HG03565 (cell line): Measurements from ENCODE around the gene LGALS3.
A peak's percentile ranks its signal among the peaks of the same experiment; 100 is the strongest.

Experiments
- ATAC-seq: cut with Tn5 transposase; IDR thresholded peaks from one replicate; pipeline ENCODE4 v1.9.1; 2021; ENCODE audit warnings: mild to moderate bottlenecking, moderate library complexity; ENCODE audit not compliant: unreplicated experiment

The LGALS3 gene

GRCh38 chr14:55180434-55180833 is 51.4 kb downstream of the LGALS3 start:
- ATAC-seq = peak; percentile 76

DNA sequence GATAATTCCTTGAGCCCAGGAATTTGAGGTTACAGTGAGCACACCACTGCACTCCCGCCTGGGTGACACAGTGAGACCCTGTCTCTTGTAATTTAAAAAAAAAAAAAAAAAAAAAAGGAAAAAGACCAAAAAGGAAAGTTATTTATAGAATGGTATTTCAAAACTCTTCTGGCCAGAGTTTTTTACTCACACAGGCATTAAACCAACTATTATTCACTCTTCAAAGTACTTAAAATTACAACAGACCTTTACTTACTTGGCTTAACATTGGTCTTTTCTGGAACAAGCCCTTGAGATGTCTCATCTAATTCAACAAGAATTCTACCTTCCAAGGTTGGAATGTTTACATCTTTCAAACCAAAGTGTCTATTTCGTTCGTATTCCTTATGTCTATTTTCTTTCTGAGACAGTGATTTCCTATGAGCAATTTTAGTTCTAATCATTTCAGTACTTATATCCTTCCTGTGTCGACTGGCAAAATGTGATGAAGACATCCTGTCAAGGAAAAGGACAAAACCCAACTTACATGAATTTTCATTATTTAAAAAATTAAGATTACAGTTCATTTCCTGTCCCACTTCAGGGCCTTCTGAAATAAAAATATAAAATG is 59.7 kb downstream of the LGALS3 start:
- no peak for ATAC-seq

GRCh38 chr14:55190906-55191202 is 61.8 kb downstream of the LGALS3 start:
- ATAC-seq = no peak

DNA sequence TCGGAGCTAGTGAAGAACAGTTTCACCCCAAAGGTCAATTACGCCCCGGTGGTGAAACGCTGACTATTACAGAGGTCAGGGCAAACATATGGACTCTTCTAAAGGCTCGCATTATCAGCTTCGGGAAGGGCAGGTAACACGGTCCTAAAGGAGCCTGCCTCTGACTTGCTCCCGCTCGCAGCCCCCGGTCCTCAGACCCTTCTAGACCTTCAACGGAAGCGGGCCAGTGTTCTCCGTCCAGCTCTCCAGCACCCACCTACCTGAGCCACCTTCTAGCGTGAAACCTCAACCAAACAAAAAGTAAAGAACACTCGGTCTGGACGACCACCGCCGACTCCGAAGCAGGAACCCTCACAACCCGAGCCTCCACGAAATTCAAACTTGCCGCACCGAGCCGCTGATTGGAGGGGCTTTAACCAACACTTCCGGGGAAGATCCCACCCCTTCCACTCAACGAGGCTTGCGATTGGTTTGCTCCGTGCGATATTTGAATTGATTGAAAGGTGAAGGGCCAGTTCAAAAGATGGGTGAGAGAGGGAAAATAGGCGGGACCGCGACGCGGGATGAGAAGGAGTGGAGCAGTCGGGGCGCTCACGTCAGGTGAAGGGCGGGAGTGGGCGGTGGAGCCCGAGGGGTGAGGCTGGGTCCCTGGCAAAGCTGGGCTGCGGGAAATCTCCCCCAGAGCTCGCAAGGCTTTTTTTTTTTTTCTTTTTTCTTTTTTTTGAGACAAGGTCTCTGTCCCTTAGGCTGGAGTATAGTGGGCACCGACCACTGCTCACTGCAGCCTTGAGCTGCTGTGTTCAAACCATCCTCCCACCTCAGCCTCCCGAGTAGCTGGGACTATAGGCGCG is 62.4 kb downstream of the LGALS3 start, which contains the start of gene DLGAP5:
DLGAP5 (minus strand) TSS at position 383 of the 851 bp plus-strand sequence. CDS start 2,406 bp downstream, outside the sequence.
- peak; percentile 96 for ATAC-seq

GRCh38 chr14:55192054-55192621 is 63.1 kb downstream of the LGALS3 start:
- ATAC-seq = no peak

GRCh38 chr14:55194656-55195355 is 65.8 kb downstream of the LGALS3 start:
- no peak for ATAC-seq
